Measurements from ENCODE around the gene LCN15. TPM values are rescaled to one million over a fixed set of nuclear protein-coding genes. Genes with fewer than 3 reads are reported as not detected.

The LCN15 gene
- total and polyA plus RNA-seq, 10 of the 15 experiments (the other 5 are each of a cell fraction or from before 2014, with no cell fraction given): 0.37 to 0.50 TPM; not detected in 8

GRCh38 chr9:136726118-136726517 lies 38.2 kb downstream of the LCN15 start:
- peaks cover 13% of the 10 kb centered on the region for H3K4me1 ChIP-seq (ENCODE audit: control insufficient read depth, insufficient read depth, low read length)
- WGBS (ENCODE audit: insufficient coverage, insufficient replicate concordance, low lambda C conversion rate, missing lambda C conversion rate): 58% methylated on average over 16 of the region's 16 CpGs
- peaks cover 18 to 28% of the 10 kb centered on the region in 2 experiments for H3K36me3 ChIP-seq (ENCODE audit: control insufficient read depth in 2 of 2, insufficient read depth in 2 of 2, low read length in 1 of 2)
- H3K4me3 ChIP-seq: peak overlapping the region; percentile 69
- in situ Hi-C loops (cut with MboI) (no loop called here), intact Hi-C loops (cut with micrococcal nuclease; ENCODE audit: unreplicated experiment) (no loop called here)
- H3K9ac ChIP-seq (ENCODE audit: control insufficient read depth, insufficient read depth, low read length): peak overlapping the region; percentile 79
- H3K27ac ChIP-seq (ENCODE audit: control insufficient read depth, insufficient read depth): peak overlapping the region; percentile 31
- TF ChIP-seq E4F1 (IDR thresholded peaks at IDR 0.05; ENCODE audit: borderline replicate concordance, partially characterized antibody) (no peak), IRF3 (IDR thresholded peaks at IDR 0.05) (no peak), LARP7 (IDR thresholded peaks at IDR 0.05) (no peak), ZZZ3 (IDR thresholded peaks at IDR 0.05; ENCODE audit: control insufficient read depth, insufficient read length, low read depth) (no peak), ZNF592 (IDR thresholded peaks at IDR 0.05) (no peak), BCL3 (IDR thresholded peaks at IDR 0.05; ENCODE audit: borderline replicate concordance, insufficient read depth, low read depth, low read length, poor library complexity, severe bottlenecking) (no peak), ATF7 (IDR thresholded peaks at IDR 0.05; ENCODE audit: low read depth) (no peak), RUNX3 (IDR thresholded peaks at IDR 0.05; ENCODE audit: low read length) (no peak), MTA2 (IDR thresholded peaks at IDR 0.05; ENCODE audit: low read depth) (no peak), NRF1 (conservative IDR thresholded peaks at IDR 0.05; ENCODE audit: low read depth, low read length) (no peak), E2F8 (IDR thresholded peaks at IDR 0.05; ENCODE audit: low read depth, partially characterized antibody) (no peak), BCL11A (IDR thresholded peaks at IDR 0.05; ENCODE audit: low read depth, low read length) (no peak)
- no peaks in the 10 kb centered on the region for H3K9me3 ChIP-seq (replicated peaks; ENCODE audit: control insufficient read depth, insufficient read depth, low read length)
- ChIA-PET CTCF (interaction anchor here (0.6 to 2.4 kb wide), 10 partner anchors 12 to 457 kb away, joined by 3 to 16 read pairs (median 4); partner anchors contain the start of genes AGPAT2, AJM1 and LCN8), POLR2A (no interaction called here), SMC1A (ENCODE audit: uncharacterized antibody, unreplicated experiment) (no interaction called here), RAD21 (ENCODE audit: unreplicated experiment) (interaction anchor here (1.5 to 1.7 kb wide), 2 partner anchors 15 to 25 kb away, joined by 5 to 6 read pairs; no protein-coding TSS in a partner anchor)
- no peak for DNase-seq (ENCODE audit: low read depth, low spot score)
- no peaks in the 10 kb centered on the region for H3K27me3 ChIP-seq (replicated peaks in 1 of 2; ENCODE audit: control insufficient read depth in 2 of 2, insufficient read depth in 2 of 2, low read length in 1 of 2)
- H3K4me2 ChIP-seq (ENCODE audit: control insufficient read depth, insufficient read depth): peak overlapping the region; percentile 93
- BruUV-seq (replicated peaks): no TSS peak
- no peak for FAIRE-seq
- ATAC-seq: no peak
- H4K20me1 ChIP-seq (ENCODE audit: control insufficient read depth, insufficient read depth): peaks cover 9% of the 10 kb centered on the region
- H3K79me2 ChIP-seq (ENCODE audit: control insufficient read depth, insufficient read depth, low read length): peaks cover 45% of the 10 kb centered on the region
- no peak overlapping the region for H2AFZ ChIP-seq (ENCODE audit: control insufficient read depth, low read depth, low read length)
